CD1c-positive myeloid dendritic cell (primary cell): Measurements from ENCODE around the gene FMO1.
"Not testable (repeated sequence)": the region's sequence is repeated elsewhere in the genome, so short reads cannot be mapped to it uniquely, and the experiment has no call there.

Source experiments
- DNase-seq: peaks from one replicate; pipeline ENCODE4 v3.0.0-alpha.2; 2016; ENCODE audit errors: extremely low spot score

The FMO1 gene

GRCh38 chr1:171233183-171233582 is 15.1 kb upstream of the FMO1 start:
- DNase-seq = no peak

GRCh38 chr1:171236231-171236630 is 12.1 kb upstream of the FMO1 start:
- DNase-seq = not testable (repeated sequence)

GRCh38 chr1:171243878-171244277 is 4.4 kb upstream of the FMO1 start:
- no peak for DNase-seq

- peak; percentile 20 for DNase-seq
Observed at GRCh38 chr1:171245458-171246064, 2.7 kb upstream of the FMO1 start.

- DNase-seq = no peak
Observed at GRCh38 chr1:171247501-171247900, 793 bp upstream of the FMO1 start.

- no peak for DNase-seq
Observed at GRCh38 chr1:171248841-171249240, 547 bp downstream of the FMO1 start.

GRCh38 chr1:171250263-171250662 is 2.0 kb downstream of the FMO1 start:
- DNase-seq = no peak

GRCh38 chr1:171251042-171251951 is 3.0 kb downstream of the FMO1 start:
- peak; percentile 13 for DNase-seq

GRCh38 chr1:171251952-171252300 is 3.6 kb downstream of the FMO1 start:
- DNase-seq = no peak

- no peak for DNase-seq
Observed at GRCh38 chr1:171252482-171252881, 4.2 kb downstream of the FMO1 start.

- DNase-seq = no peak
Observed at GRCh38 chr1:171254859-171255258, 6.6 kb downstream of the FMO1 start.

- DNase-seq = no peak
Observed at GRCh38 chr1:171256940-171257606, 8.8 kb downstream of the FMO1 start.

- no peak for DNase-seq
Observed at GRCh38 chr1:171257607-171258076, 9.3 kb downstream of the FMO1 start.

GRCh38 chr1:171258429-171258828 is 10.1 kb downstream of the FMO1 start:
- no peak for DNase-seq

GRCh38 chr1:171258943-171259342 is 10.6 kb downstream of the FMO1 start:
- no peak for DNase-seq

- DNase-seq = no peak
Observed at GRCh38 chr1:171261336-171261735, 13.0 kb downstream of the FMO1 start.

GRCh38 chr1:171263901-171264300 is 15.6 kb downstream of the FMO1 start:
- DNase-seq = no peak

- no peak for DNase-seq
Observed at GRCh38 chr1:171265686-171266085, 17.4 kb downstream of the FMO1 start.

GRCh38 chr1:171266930-171267329 is 18.6 kb downstream of the FMO1 start:
- DNase-seq = no peak

- DNase-seq = no peak
Observed at GRCh38 chr1:171267391-171267790, 19.1 kb downstream of the FMO1 start.

- DNase-seq = no peak
Observed at GRCh38 chr1:171270806-171271205, 22.5 kb downstream of the FMO1 start.

GRCh38 chr1:171277534-171277933 is 29.2 kb downstream of the FMO1 start:
- DNase-seq = no peak

GRCh38 chr1:171279234-171279633 is 30.9 kb downstream of the FMO1 start:
- no peak for DNase-seq
